Testis (tissue), 3 donors: ENCODE results near the gene TMIGD3. TPM values are rescaled to one million over a fixed set of nuclear protein-coding genes. Genes with fewer than 3 reads are reported as not detected.

Experiments used
- DNase-seq: peaks from one replicate; pipeline ENCODE4 v3.0.0-alpha.2; 2019
- H3K27ac ChIP-seq, 2 donors: fragments of 200-600 bp; sonication (generic); one replicate each; pipeline ENCODE4 v1.5.1; 2019
- H3K27me3 ChIP-seq: fragments of 200-600 bp; sonication (generic); one replicate; pipeline ENCODE4 v1.5.1; 2019
- H3K36me3 ChIP-seq: fragments of 200-600 bp; sonication (generic); one replicate; pipeline ENCODE4 v1.5.1; 2017; ENCODE audit warnings: low read depth; ENCODE audit errors: missing control alignments
- H3K4me1 ChIP-seq: fragments of 200-600 bp; sonication (generic); one replicate; pipeline ENCODE4 v1.5.1; 2019
- H3K4me3 ChIP-seq, 2 donors: fragments of 200-600 bp; sonication (generic); one replicate each; pipeline ENCODE4 v1.5.1; 2017 to 2019
- H3K9me3 ChIP-seq: fragments of 200-600 bp; sonication (generic); one replicate; pipeline ENCODE4 v1.5.1; 2017
- POLR2A ChIP-seq: fragments of 450-650 bp; IDR thresholded peaks from one replicate; pipeline ENCODE4 v1.6.1; 2017; ENCODE audit warnings: antibody characterized with exemption, mild to moderate bottlenecking, moderate library complexity
- whole genome bisulfite sequencing, 2 donors: methylation state at CpG; one replicate each; pipeline ENCODE4 v1.1.5; 2018; 5-methylcytosine and 5-hydroxymethylcytosine counted together
- intact Hi-C: fragments of 100-400 bp; cut with DNase I; formaldehyde crosslinking; loops from one replicate; pipeline ENCODE4 v1.15.1; 2023; ENCODE audit warnings: low total_unique reads
- polyA plus RNA-seq: library from polyadenylated mRNA; stranded (reverse); fragments of 350-450 nt; fragmentation: Illumina TruSeq; extraction: RNeasy Lipid Tissue Mini Kit (QIAGEN cat#74804); gene quantifications from one replicate; pipeline ENCODE4 v1.2.3, GENCODE V29; 2014; ENCODE audit warnings: low read depth, low replicate concordance; ENCODE audit not compliant: insufficient read depth
- small RNA-seq, 2 donors: library from RNA; depleted of rRNA; stranded (forward); fragments of <200 nt; gene quantifications; one replicate each; pipeline ENCODE3, GENCODE V24; 2016
- total RNA-seq, 2 donors: library from RNA; depleted of rRNA; stranded (reverse); fragments of >200 nt; gene quantifications; one replicate each; pipeline ENCODE4 v1.2.3, GENCODE V29; 2016
- TF ChIP-seq, protein P1 (sequence below), 3 experiments: fragments of 450-650 bp in 2 of 3; fragments of 200-600 bp in 1 of 3; sonication (generic) in 1 of 3; IDR thresholded peaks; one replicate each; pipeline ENCODE4 v1.5.1; 2016 to 2019; ENCODE audit warnings: antibody characterized with exemption in 3 of 3, mild to moderate bottlenecking in 2 of 3, moderate library complexity in 1 of 3

TMIGD3 gene
- total and polyA plus RNA-seq, 3 donors from 2014 or later: 27.6 to 148 (median 63.6) TPM

GRCh38 chr1:111436726-111437125 is 66.7 kb downstream of the TMIGD3 start:
- DNase-seq: no peak
- 45 to 70% methylated on average over 3 of the region's 3 CpGs for whole genome bisulfite sequencing, 2 donors
- intact Hi-C loops: no loop called here
- no peaks in the 10 kb centered on the region for H3K27me3 ChIP-seq
- H3K36me3 ChIP-seq: no peaks in the 10 kb centered on the region
- no peak for TF ChIP-seq POLR2A
- TF ChIP-seq, protein P1, sequence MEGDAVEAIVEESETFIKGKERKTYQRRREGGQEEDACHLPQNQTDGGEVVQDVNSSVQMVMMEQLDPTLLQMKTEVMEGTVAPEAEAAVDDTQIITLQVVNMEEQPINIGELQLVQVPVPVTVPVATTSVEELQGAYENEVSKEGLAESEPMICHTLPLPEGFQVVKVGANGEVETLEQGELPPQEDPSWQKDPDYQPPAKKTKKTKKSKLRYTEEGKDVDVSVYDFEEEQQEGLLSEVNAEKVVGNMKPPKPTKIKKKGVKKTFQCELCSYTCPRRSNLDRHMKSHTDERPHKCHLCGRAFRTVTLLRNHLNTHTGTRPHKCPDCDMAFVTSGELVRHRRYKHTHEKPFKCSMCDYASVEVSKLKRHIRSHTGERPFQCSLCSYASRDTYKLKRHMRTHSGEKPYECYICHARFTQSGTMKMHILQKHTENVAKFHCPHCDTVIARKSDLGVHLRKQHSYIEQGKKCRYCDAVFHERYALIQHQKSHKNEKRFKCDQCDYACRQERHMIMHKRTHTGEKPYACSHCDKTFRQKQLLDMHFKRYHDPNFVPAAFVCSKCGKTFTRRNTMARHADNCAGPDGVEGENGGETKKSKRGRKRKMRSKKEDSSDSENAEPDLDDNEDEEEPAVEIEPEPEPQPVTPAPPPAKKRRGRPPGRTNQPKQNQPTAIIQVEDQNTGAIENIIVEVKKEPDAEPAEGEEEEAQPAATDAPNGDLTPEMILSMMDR (IDR thresholded peaks at IDR 0.05): no peak
- no peaks in the 10 kb centered on the region for H3K4me1 ChIP-seq
- H3K4me3 ChIP-seq: no peak overlapping the region
- no peaks in the 10 kb centered on the region for H3K9me3 ChIP-seq
- H3K27ac ChIP-seq: no peak overlapping the region

Small RNA genes within 50 kb of the gene (small RNA-seq; reads per million reads assigned to genes)
- gene RF00019: 0 reads per million in 2 donors
- 0 reads per million in 2 donors for gene RNU6-792P

Other genes with a start within 250 kb of the TMIGD3 start
- under 1 TPM in 1 of 2 donors, not detected in 1; 0.31 TPM for gene CHIA, start 212.8 kb downstream of the TMIGD3 start, total RNA-seq
- 0.70 TPM for gene CHIA, start 212.8 kb downstream of the TMIGD3 start, polyA plus RNA-seq
- 10 to 100 TPM in 1 of 2 donors, 1 to 10 TPM in 1; 6.8 to 19.4 TPM for gene OVGP1, start 75.9 kb downstream of the TMIGD3 start, total RNA-seq
- 9.3 TPM for gene OVGP1, start 75.9 kb downstream of the TMIGD3 start, polyA plus RNA-seq
- 10 to 100 TPM; 32.6 to 33.8 TPM for gene WDR77, start 54.4 kb downstream of the TMIGD3 start, total RNA-seq
- gene WDR77, start 54.4 kb downstream of the TMIGD3 start, polyA plus RNA-seq: 33.7 TPM
- 100 to 1,000 TPM; 183 to 188 TPM for gene ATP5PB, start 54.2 kb downstream of the TMIGD3 start, total RNA-seq
- 419 TPM for gene ATP5PB, start 54.2 kb downstream of the TMIGD3 start, polyA plus RNA-seq
- gene C1orf162, start 29.6 kb downstream of the TMIGD3 start, total RNA-seq: 1 to 10 TPM; 5.4 to 6.9 TPM
- gene C1orf162, start 29.6 kb downstream of the TMIGD3 start, polyA plus RNA-seq: 15.4 TPM
- 1 to 10 TPM; 2.8 to 3.8 TPM for gene ADORA3, start within 50 bp of the TMIGD3 start, total RNA-seq
- gene ADORA3, start within 50 bp of the TMIGD3 start, polyA plus RNA-seq: 2.5 TPM
- 10 to 100 TPM; 20.8 to 27.6 TPM for gene RAP1A, start 116.2 kb upstream of the TMIGD3 start, total RNA-seq
- gene RAP1A, start 116.2 kb upstream of the TMIGD3 start, polyA plus RNA-seq: 42.8 TPM
- gene INKA2, start 235.8 kb upstream of the TMIGD3 start, total RNA-seq: 1 to 10 TPM; 6.7 to 8.5 TPM
- 8.3 TPM for gene INKA2, start 235.8 kb upstream of the TMIGD3 start, polyA plus RNA-seq